Ishikawa (cell line): Measurements from ENCODE around the gene ERGIC1.

ENCODE experiments used
- CREB1 ChIP-seq: IDR thresholded peaks from 2 replicates; pipeline ENCODE4 v1.6.1; 2012; ENCODE audit warnings: low read depth
- EGR1 ChIP-seq: IDR thresholded peaks from 2 replicates; pipeline ENCODE4 v1.6.1; 2012
- EP300 ChIP-seq: IDR thresholded peaks from 2 replicates; pipeline ENCODE4 v1.6.1; 2012; ENCODE audit warnings: borderline replicate concordance
- FOXM1 ChIP-seq: IDR thresholded peaks from 2 replicates; pipeline ENCODE4 v1.6.1; 2012; ENCODE audit warnings: low read depth, borderline replicate concordance
- MAX ChIP-seq: IDR thresholded peaks from 2 replicates; pipeline ENCODE4 v1.6.1; 2012
- NFIC ChIP-seq: IDR thresholded peaks from 2 replicates; pipeline ENCODE4 v1.6.1; 2012
- RAD21 ChIP-seq: IDR thresholded peaks from 2 replicates; pipeline ENCODE4 v1.6.1; 2012; ENCODE audit warnings: low read depth
- TAF1 ChIP-seq: IDR thresholded peaks from 2 replicates; pipeline ENCODE4 v1.6.1; 2012; ENCODE audit warnings: low read depth, mild to moderate bottlenecking
- TEAD4 ChIP-seq: IDR thresholded peaks from 2 replicates; pipeline ENCODE4 v1.6.1; 2012
- USF1 ChIP-seq: IDR thresholded peaks from 2 replicates; pipeline ENCODE4 v1.6.1; 2012
- YY1 ChIP-seq: IDR thresholded peaks from 2 replicates; pipeline ENCODE4 v1.6.1; 2012; ENCODE audit warnings: low read depth
- ZBTB7A ChIP-seq: IDR thresholded peaks from 2 replicates; pipeline ENCODE4 v1.6.1; 2012; ENCODE audit warnings: low read depth
- TF ChIP-seq, protein P1 (sequence below): IDR thresholded peaks from 2 replicates; pipeline ENCODE4 v1.6.1; 2012; ENCODE audit warnings: low read depth, mild to moderate bottlenecking

The ERGIC1 gene

GRCh38 chr5:172983542-172984243, 149.6 kb downstream of the ERGIC1 start, which contains the start of gene ATP6V0E1:
TSS of gene ATP6V0E1 (plus strand) at chr5:172983771. CDS start at chr5:172983861, 90 bp downstream.
- TF ChIP-seq ZBTB7A (peak; percentile 69; the same call in 1 of the 2 replicates), EP300 (no peak), MAX (peak; percentile 78; the same call in 1 of the 2 replicates), FOXM1 (no peak), TAF1 (peak; percentile 78), EGR1 (no peak), NFIC (no peak), USF1 (peak; percentile 100)
- TF ChIP-seq, protein P1, sequence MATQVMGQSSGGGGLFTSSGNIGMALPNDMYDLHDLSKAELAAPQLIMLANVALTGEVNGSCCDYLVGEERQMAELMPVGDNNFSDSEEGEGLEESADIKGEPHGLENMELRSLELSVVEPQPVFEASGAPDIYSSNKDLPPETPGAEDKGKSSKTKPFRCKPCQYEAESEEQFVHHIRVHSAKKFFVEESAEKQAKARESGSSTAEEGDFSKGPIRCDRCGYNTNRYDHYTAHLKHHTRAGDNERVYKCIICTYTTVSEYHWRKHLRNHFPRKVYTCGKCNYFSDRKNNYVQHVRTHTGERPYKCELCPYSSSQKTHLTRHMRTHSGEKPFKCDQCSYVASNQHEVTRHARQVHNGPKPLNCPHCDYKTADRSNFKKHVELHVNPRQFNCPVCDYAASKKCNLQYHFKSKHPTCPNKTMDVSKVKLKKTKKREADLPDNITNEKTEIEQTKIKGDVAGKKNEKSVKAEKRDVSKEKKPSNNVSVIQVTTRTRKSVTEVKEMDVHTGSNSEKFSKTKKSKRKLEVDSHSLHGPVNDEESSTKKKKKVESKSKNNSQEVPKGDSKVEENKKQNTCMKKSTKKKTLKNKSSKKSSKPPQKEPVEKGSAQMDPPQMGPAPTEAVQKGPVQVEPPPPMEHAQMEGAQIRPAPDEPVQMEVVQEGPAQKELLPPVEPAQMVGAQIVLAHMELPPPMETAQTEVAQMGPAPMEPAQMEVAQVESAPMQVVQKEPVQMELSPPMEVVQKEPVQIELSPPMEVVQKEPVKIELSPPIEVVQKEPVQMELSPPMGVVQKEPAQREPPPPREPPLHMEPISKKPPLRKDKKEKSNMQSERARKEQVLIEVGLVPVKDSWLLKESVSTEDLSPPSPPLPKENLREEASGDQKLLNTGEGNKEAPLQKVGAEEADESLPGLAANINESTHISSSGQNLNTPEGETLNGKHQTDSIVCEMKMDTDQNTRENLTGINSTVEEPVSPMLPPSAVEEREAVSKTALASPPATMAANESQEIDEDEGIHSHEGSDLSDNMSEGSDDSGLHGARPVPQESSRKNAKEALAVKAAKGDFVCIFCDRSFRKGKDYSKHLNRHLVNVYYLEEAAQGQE: no peak

DNA sequence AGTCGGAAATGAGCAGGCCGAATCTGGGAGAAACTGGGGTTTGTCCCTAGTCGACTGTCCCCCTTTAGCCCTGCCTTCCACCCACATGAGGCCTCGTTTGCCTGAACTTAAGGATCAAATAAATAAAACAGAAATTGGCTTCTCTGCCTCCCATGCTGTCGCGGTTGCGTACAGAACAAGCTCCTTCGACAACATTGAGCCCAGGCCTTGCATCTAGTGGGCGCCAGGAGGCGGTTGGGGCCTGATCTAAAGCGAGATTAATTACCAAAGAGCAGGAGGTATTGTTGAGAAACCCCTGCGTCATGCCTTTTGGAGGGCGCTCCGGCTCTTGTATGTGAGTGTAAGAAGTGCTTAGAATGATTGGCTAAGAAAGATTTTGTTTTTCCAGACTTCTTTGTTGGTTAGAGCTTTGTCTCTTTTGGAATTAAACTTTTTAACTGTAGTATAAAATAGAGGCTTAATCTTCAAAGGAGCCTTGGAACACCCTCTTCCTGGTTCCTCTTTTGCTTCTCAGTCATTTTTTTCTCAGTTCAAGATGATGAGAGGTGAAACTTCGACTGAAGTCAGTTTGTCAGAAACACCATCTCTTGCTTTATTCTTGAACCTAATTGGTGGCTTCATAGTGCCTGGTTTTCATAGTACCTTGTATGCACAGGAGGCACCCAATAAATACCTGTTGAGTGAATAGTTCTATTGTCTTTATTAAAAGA, 150.3 kb downstream of the ERGIC1 start:
- TF ChIP-seq NFIC (no peak), RAD21 (peak; percentile 7; the same call in 1 of the 2 replicates), YY1 (no peak), USF1 (no peak), ZBTB7A (no peak), EP300 (no peak), CREB1 (no peak)

DNA sequence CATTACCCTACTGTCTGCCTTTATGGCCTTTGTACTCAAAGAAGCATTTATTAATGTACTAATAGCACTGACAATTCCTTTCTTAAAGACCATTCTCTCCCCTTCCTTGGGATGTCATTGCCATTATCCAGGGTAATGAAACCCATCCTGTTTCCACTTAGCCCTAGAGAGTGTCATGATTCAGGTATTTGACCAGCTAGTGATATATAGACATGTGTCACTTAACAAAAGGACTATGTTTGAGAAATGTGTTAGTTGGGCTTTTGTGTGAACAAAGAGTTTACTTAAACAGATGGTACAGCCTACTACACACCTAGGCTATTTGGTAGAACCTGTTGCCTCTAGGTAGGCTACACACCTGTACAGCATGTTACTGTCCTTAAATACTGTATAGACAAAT, 151.5 kb downstream of the ERGIC1 start:
- TF ChIP-seq MAX (no peak), TAF1 (no peak)

DNA sequence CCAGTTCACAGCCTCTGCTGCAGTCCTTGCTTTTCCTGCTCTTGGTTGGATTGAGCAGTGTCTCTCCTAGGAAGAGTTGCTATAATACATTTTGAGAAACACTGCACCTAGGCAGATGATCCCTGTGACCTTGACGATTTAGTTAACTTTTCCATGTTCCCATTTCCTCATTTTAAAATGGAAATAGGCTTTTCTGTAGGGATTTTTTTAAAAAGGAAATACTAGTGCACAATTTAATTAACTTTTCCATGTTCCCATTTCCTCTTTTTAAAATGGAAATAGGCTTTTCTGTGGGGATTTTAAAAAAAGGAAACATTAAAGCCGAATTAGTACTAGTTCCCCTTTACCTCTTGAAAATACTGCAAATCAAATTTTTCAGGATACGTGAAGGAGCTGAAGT, 154.2 kb downstream of the ERGIC1 start:
- TF ChIP-seq FOXM1: no peak
- no peak for TF ChIP-seq EGR1
- TF ChIP-seq RAD21: no peak
- TF ChIP-seq CREB1: no peak
- TF ChIP-seq, protein P1: no peak
- no peak for TF ChIP-seq TAF1
- no peak for TF ChIP-seq TEAD4
- no peak for TF ChIP-seq YY1
- no peak for TF ChIP-seq MAX

GRCh38 chr5:172990776-172991175, 156.7 kb downstream of the ERGIC1 start:
- TF ChIP-seq EGR1: no peak
- TF ChIP-seq TEAD4: no peak
- no peak for TF ChIP-seq TAF1
- TF ChIP-seq RAD21: no peak
- TF ChIP-seq NFIC: no peak
- no peak for TF ChIP-seq CREB1
- TF ChIP-seq, protein P1: no peak
- no peak for TF ChIP-seq FOXM1
- no peak for TF ChIP-seq EP300
- no peak for TF ChIP-seq ZBTB7A
- no peak for TF ChIP-seq USF1
